H9 (cell line): ENCODE measurements around the gene NUMA1. TPM values are rescaled to one million over a fixed set of nuclear protein-coding genes. Genes with fewer than 3 reads are reported as not detected.

Source experiments
- DNase-seq: peaks from one replicate; pipeline ENCODE4 v3.0.0-alpha.2; 2017
- H2AFZ ChIP-seq: one replicate; pipeline ENCODE4 v1.6.1; 2013; ENCODE audit warnings: mild to moderate bottlenecking, low read length, control low read depth, moderate library complexity
- H2AK5ac ChIP-seq: 2 replicates; pipeline ENCODE4 v1.6.1; 2013; ENCODE audit warnings: low read length, control low read depth, mixed read lengths; ENCODE audit not compliant: insufficient read length
- H2BK120ac ChIP-seq: one replicate; pipeline ENCODE4 v1.6.1; 2013; ENCODE audit warnings: low read depth, mild to moderate bottlenecking, low read length, control low read depth, inconsistent platforms; ENCODE audit not compliant: poor library complexity, severe bottlenecking
- H2BK12ac ChIP-seq: 2 replicates; pipeline ENCODE4 v1.6.1; 2013; ENCODE audit warnings: low read length, control low read depth, mixed read lengths, low read depth; ENCODE audit not compliant: insufficient read length
- H2BK15ac ChIP-seq: 2 replicates; pipeline ENCODE4 v1.6.1; 2013; ENCODE audit warnings: low read depth, low read length, control low read depth
- H2BK20ac ChIP-seq: one replicate; pipeline ENCODE4 v1.6.1; 2013; ENCODE audit warnings: low read depth, mild to moderate bottlenecking, low read length, control low read depth, inconsistent platforms; ENCODE audit not compliant: poor library complexity, severe bottlenecking
- H2BK5ac ChIP-seq: 2 replicates; pipeline ENCODE4 v1.6.1; 2013; ENCODE audit warnings: low read length, control low read depth, mixed read lengths; ENCODE audit not compliant: insufficient read length
- H3K14ac ChIP-seq: 2 replicates; pipeline ENCODE4 v1.6.1; 2013; ENCODE audit warnings: low read length, control low read depth; ENCODE audit not compliant: insufficient read depth
- H3K18ac ChIP-seq: 2 replicates; pipeline ENCODE4 v1.6.1; 2013; ENCODE audit warnings: low read depth, mild to moderate bottlenecking, mixed read lengths, low read length, control low read depth; ENCODE audit not compliant: insufficient read length
- H3K23ac ChIP-seq: 2 replicates; pipeline ENCODE4 v1.6.1; 2013; ENCODE audit warnings: low read length, control low read depth, mixed read lengths, low read depth; ENCODE audit not compliant: insufficient read length
- H3K23me2 ChIP-seq: 2 replicates; pipeline ENCODE4 v1.6.1; 2013; ENCODE audit warnings: low read depth, mild to moderate bottlenecking, mixed read lengths, low read length, control low read depth; ENCODE audit not compliant: insufficient read length, poor library complexity, severe bottlenecking
- H3K27ac ChIP-seq: 2 replicates; pipeline ENCODE4 v1.5.1; 2013; ENCODE audit warnings: low read length, control low read depth, mixed read lengths, low read depth; ENCODE audit not compliant: insufficient read length
- H3K27me3 ChIP-seq: 2 replicates; pipeline ENCODE4 v1.6.1; 2013; ENCODE audit warnings: low read length, control low read depth, inconsistent platforms; ENCODE audit not compliant: insufficient read depth
- H3K4ac ChIP-seq: 2 replicates; pipeline ENCODE4 v1.6.1; 2013; ENCODE audit warnings: low read depth, mild to moderate bottlenecking, control low read depth, inconsistent platforms, low read length, moderate library complexity
- H3K4me1 ChIP-seq: 2 replicates; pipeline ENCODE4 v1.6.1; 2013; ENCODE audit warnings: low read length, control low read depth, inconsistent platforms; ENCODE audit not compliant: insufficient read depth
- H3K4me2 ChIP-seq: 2 replicates; pipeline ENCODE4 v1.6.1; 2013; ENCODE audit warnings: low read length, control low read depth, mixed read lengths; ENCODE audit not compliant: insufficient read length, insufficient read depth
- H3K56ac ChIP-seq: 2 replicates; pipeline ENCODE4 v1.6.1; 2013; ENCODE audit warnings: low read depth, mild to moderate bottlenecking, mixed read lengths, low read length, control low read depth; ENCODE audit not compliant: insufficient read length
- H3K79me1 ChIP-seq: 2 replicates; pipeline ENCODE4 v1.6.1; 2013; ENCODE audit warnings: low read depth, mild to moderate bottlenecking, moderate library complexity, low read length, control low read depth, inconsistent platforms; ENCODE audit not compliant: insufficient read depth, poor library complexity, severe bottlenecking
- H3K79me2 ChIP-seq: 2 replicates; pipeline ENCODE4 v1.6.1; 2013; ENCODE audit warnings: low read length, control low read depth, inconsistent platforms; ENCODE audit not compliant: insufficient read depth
- H3K9ac ChIP-seq: 2 replicates; pipeline ENCODE4 v1.6.1; 2013; ENCODE audit warnings: low read length, control low read depth, mixed read lengths; ENCODE audit not compliant: insufficient read length; ENCODE audit errors: extremely low read depth
- H3K9me3 ChIP-seq: one replicate; pipeline ENCODE4 v1.6.1; 2013; ENCODE audit warnings: low read depth, low read length, inconsistent platforms; ENCODE audit not compliant: control insufficient read depth
- H3T11ph ChIP-seq: one replicate; pipeline ENCODE4 v1.6.1; 2013; ENCODE audit warnings: mild to moderate bottlenecking, low read length, control low read depth, inconsistent platforms
- H4K20me1 ChIP-seq: one replicate; pipeline ENCODE4 v1.6.1; 2013; ENCODE audit not compliant: control insufficient read depth, insufficient read length, insufficient read depth
- H4K5ac ChIP-seq: 2 replicates; pipeline ENCODE4 v1.6.1; 2013; ENCODE audit warnings: low read depth, mild to moderate bottlenecking, mixed read lengths, low read length, control low read depth; ENCODE audit not compliant: insufficient read length
- H4K8ac ChIP-seq: replicated peaks from 2 replicates; pipeline ENCODE4 v1.6.1; 2013; ENCODE audit warnings: low read length, control low read depth, mixed read lengths, low read depth; ENCODE audit not compliant: insufficient read length
- H4K91ac ChIP-seq: 2 replicates; pipeline ENCODE4 v1.6.1; 2013; ENCODE audit warnings: low read depth, mild to moderate bottlenecking, moderate library complexity, mixed read lengths, low read length, control low read depth; ENCODE audit not compliant: insufficient read length
- H3K27ac Mint-ChIP-seq, 3 experiments: 2 replicates in 2 of 3; 3 replicates in 1 of 3; pipeline ENCODE4 v1.8.0; 2020 to 2021; ENCODE audit warnings: mixed read lengths in 3 of 3, mild to moderate bottlenecking in 1 of 3, moderate library complexity in 1 of 3
- H3K27me3 Mint-ChIP-seq: 2 replicates; pipeline ENCODE4 v1.8.0; 2021; ENCODE audit warnings: low read depth, mild to moderate bottlenecking, moderate library complexity, mixed read lengths
- H3K36me3 Mint-ChIP-seq, 3 experiments: 2 replicates in 2 of 3; 3 replicates in 1 of 3; pipeline ENCODE4 v1.8.0; 2020 to 2021; ENCODE audit warnings: low read depth in 3 of 3, mixed read lengths in 3 of 3; ENCODE audit not compliant: insufficient read depth in 1 of 3
- H3K4me1 Mint-ChIP-seq, 2 experiments: 2 replicates each; pipeline ENCODE4 v1.8.0; 2020; ENCODE audit warnings: mixed read lengths in 2 of 2
- H3K4me3 Mint-ChIP-seq, 2 experiments: 2 replicates in 1 of 2; 3 replicates in 1 of 2; pipeline ENCODE4 v1.8.0; 2020 to 2021; ENCODE audit warnings: mild to moderate bottlenecking in 2 of 2, mixed read lengths in 2 of 2, moderate library complexity in 1 of 2
- H3K9me3 Mint-ChIP-seq, 2 experiments: 2 replicates in 1 of 2; 3 replicates in 1 of 2; pipeline ENCODE4 v1.8.0; 2020; ENCODE audit warnings: mild to moderate bottlenecking in 2 of 2, mixed read lengths in 2 of 2, moderate library complexity in 1 of 2
- CTCF ChIP-seq: fragments of 200-600 bp; sonication (generic); conservative IDR thresholded peaks from 3 replicates; pipeline ENCODE4 v1.8.0; 2021; ENCODE audit warnings: antibody characterized with exemption, mild to moderate bottlenecking
- WGBS: extraction: QIAGEN DNeasy Blood & Tissue Kit; methylation state at CpG from one replicate; pipeline ENCODE4 v1.1.7; 2013; ENCODE audit warnings: missing lambda C conversion rate, low lambda C conversion rate, mixed read lengths; ENCODE audit not compliant: insufficient read length; ENCODE audit errors: extremely low coverage; 5-methylcytosine and 5-hydroxymethylcytosine counted together
- total RNA-seq: library from RNA; stranded (reverse); gene quantifications from 2 replicates; pipeline ENCODE4 v1.2.1, GENCODE V29; 2021

The NUMA1 gene
- total RNA-seq, 1 experiment from 2014 or later = 136 TPM

DNA sequence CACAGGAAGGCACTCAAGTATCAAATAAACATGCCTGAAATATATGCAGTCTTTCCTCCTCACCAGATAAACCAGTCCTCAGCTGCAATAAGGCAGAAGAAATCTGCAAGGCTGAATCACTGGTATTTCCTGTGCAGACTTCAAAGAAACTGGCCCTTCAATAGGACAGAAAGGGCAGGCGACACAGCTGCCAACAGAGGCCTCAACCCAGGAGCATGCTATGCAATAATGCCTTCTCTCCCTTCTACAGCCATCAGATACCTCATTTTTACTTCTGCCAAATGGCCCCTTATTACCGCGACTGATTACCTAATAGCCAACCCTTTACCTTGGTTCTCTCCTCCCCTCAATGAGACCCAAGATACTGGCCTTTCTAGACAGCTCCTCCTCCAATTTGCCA lies 8.0 kb downstream of the NUMA1 start:
- H2BK20ac ChIP-seq = no peak overlapping the region
- no peak overlapping the region for H4K8ac ChIP-seq
- H4K91ac ChIP-seq = no peak overlapping the region
- H4K20me1 ChIP-seq = no peaks in the 10 kb centered on the region
- H3K27ac Mint-ChIP-seq = peak overlapping the region; percentile 33 to 65 (median 59); a peak in 4 of 7 replicates
- H2AK5ac ChIP-seq = no peak overlapping the region
- H2BK120ac ChIP-seq = no peak overlapping the region
- no peak overlapping the region for H2BK5ac ChIP-seq
- H3K23ac ChIP-seq = no peak overlapping the region
- no peak overlapping the region for H3T11ph ChIP-seq
- no peak overlapping the region; a peak in 1 of 5 replicates for H3K4me3 Mint-ChIP-seq
- peaks cover 3 to 32% (median 28%) of the 10 kb centered on the region in 3 experiments for H3K36me3 Mint-ChIP-seq
- no peaks in the 10 kb centered on the region for H3K27me3 Mint-ChIP-seq
- no peaks in the 10 kb centered on the region for H3K27me3 ChIP-seq
- no peak overlapping the region for H4K5ac ChIP-seq
- H3K27ac ChIP-seq = no peak overlapping the region
- H3K14ac ChIP-seq = no peak overlapping the region
- no peak for TF ChIP-seq CTCF
- no peak overlapping the region for H2BK12ac ChIP-seq
- H2AFZ ChIP-seq = no peak overlapping the region
- H3K9me3 ChIP-seq = no peaks in the 10 kb centered on the region
- H2BK15ac ChIP-seq = no peak overlapping the region
- peaks cover 4% of the 10 kb centered on the region for H3K79me1 ChIP-seq
- H3K9me3 Mint-ChIP-seq = no peaks in the 10 kb centered on the region
- no peak overlapping the region for H3K4me2 ChIP-seq
- no CpG with 5 or more reads among the region's 3 CpGs for WGBS
- H3K56ac ChIP-seq = no peak overlapping the region
- H3K4me1 Mint-ChIP-seq = peaks cover 45 to 58% of the 10 kb centered on the region in 2 experiments
- H3K18ac ChIP-seq = no peak overlapping the region
- H3K9ac ChIP-seq = no peak overlapping the region
- H3K79me2 ChIP-seq = peaks cover 5% of the 10 kb centered on the region; the same call in 1 of the 2 replicates
- no peak overlapping the region for H3K4ac ChIP-seq
- DNase-seq = no peak
- H3K4me1 ChIP-seq = peaks cover 5% of the 10 kb centered on the region; the same call in 1 of the 2 replicates
- no peaks in the 10 kb centered on the region for H3K23me2 ChIP-seq
